HCT116 (cell line): ENCODE results near the gene LCN2. TPM values are rescaled to one million over a fixed set of nuclear protein-coding genes. Genes with fewer than 3 reads are reported as not detected.

Experiments
- EZH2phosphoT487 ChIP-seq: fragments of 200-600 bp; IDR thresholded peaks from 2 replicates; pipeline ENCODE4 v1.6.1; 2018; ENCODE audit warnings: antibody characterized with exemption, borderline replicate concordance
- SIN3A ChIP-seq: IDR thresholded peaks from 2 replicates; pipeline ENCODE4 v1.6.1; 2012; ENCODE audit warnings: low read depth
- TCF7L2 ChIP-seq: IDR thresholded peaks from 2 replicates; pipeline ENCODE4 v1.7.0; 2011; ENCODE audit warnings: borderline replicate concordance, inconsistent platforms; ENCODE audit not compliant: insufficient read depth, insufficient read length; ENCODE audit errors: extremely low read depth
- ZFX ChIP-seq: fragments of 450-650 bp; IDR thresholded peaks from 2 replicates; pipeline ENCODE4 v1.6.1; 2017
- total RNA-seq: library from RNA; stranded (reverse); gene quantifications from one replicate; pipeline ENCODE4 v1.2.1, GENCODE V29; 2021; ENCODE audit not compliant: unreplicated experiment
- TF ChIP-seq, protein P1 (sequence below): IDR thresholded peaks from 2 replicates; pipeline ENCODE4 v1.6.1; 2012
- TF ChIP-seq, protein P2 (sequence below), 3 experiments: fragments of 200-600 bp in 1 of 3; sonication (generic) in 1 of 3; IDR thresholded peaks in 2 of 3; conservative IDR thresholded peaks in 1 of 3; 2 replicates each; pipeline ENCODE4 v1.5.1; 2012 to 2017; ENCODE audit warnings: low read depth in 2 of 3, low read length in 2 of 3, antibody characterized with exemption in 1 of 3, borderline replicate concordance in 1 of 3, control low read depth in 1 of 3, mild to moderate bottlenecking in 1 of 3, mixed read lengths in 1 of 3, mixed run types in 1 of 3, moderate library complexity in 1 of 3; ENCODE audit not compliant: insufficient read depth in 1 of 3

LCN2 gene
- total RNA-seq, 1 experiment from 2014 or later: 9.2 TPM

DNA sequence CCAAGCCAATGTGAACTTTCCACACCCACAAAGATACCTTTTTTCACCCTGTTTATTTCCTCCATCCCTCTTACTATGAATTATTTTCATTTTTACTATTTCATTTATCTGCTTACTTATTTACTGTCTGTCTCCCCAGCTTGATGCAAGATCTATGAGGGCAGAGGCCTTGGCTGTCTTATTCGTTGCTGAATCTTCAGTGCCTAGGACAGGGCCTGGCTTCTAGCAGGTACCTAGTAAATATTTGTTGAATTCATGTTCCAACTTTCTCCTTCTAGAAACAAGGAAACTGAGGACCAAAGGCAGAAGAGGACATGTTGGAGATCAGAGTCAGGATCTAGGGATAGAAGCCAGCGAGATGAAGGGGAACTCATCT lies 53.4 kb downstream of the LCN2 start (continued):
- TF ChIP-seq TCF7L2: no peak
- TF ChIP-seq, protein P1, sequence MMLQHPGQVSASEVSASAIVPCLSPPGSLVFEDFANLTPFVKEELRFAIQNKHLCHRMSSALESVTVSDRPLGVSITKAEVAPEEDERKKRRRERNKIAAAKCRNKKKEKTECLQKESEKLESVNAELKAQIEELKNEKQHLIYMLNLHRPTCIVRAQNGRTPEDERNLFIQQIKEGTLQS: no peak
- no peak for TF ChIP-seq SIN3A
- no peak for TF ChIP-seq EZH2phosphoT487
- TF ChIP-seq ZFX: no peak
- TF ChIP-seq, protein P2, sequence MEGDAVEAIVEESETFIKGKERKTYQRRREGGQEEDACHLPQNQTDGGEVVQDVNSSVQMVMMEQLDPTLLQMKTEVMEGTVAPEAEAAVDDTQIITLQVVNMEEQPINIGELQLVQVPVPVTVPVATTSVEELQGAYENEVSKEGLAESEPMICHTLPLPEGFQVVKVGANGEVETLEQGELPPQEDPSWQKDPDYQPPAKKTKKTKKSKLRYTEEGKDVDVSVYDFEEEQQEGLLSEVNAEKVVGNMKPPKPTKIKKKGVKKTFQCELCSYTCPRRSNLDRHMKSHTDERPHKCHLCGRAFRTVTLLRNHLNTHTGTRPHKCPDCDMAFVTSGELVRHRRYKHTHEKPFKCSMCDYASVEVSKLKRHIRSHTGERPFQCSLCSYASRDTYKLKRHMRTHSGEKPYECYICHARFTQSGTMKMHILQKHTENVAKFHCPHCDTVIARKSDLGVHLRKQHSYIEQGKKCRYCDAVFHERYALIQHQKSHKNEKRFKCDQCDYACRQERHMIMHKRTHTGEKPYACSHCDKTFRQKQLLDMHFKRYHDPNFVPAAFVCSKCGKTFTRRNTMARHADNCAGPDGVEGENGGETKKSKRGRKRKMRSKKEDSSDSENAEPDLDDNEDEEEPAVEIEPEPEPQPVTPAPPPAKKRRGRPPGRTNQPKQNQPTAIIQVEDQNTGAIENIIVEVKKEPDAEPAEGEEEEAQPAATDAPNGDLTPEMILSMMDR (IDR thresholded peaks at IDR 0.05 in 2 of 3, conservative IDR thresholded peaks at IDR 0.05 in 1 of 3; ENCODE audit: borderline replicate concordance in 1 of 3, insufficient read depth in 1 of 3, low read depth in 2 of 3, low read length in 2 of 3): no peak

Other genes starting within 250 kb of the LCN2 start
- 24.5 TPM for gene ST6GALNAC6, start 249.8 kb upstream of the LCN2 start, total RNA-seq
- 49.4 TPM for gene ST6GALNAC4, start 232.4 kb upstream of the LCN2 start, total RNA-seq
- 37.6 TPM for gene PIP5KL1, start 218.7 kb upstream of the LCN2 start, total RNA-seq
- gene DPM2, start 211.6 kb upstream of the LCN2 start, total RNA-seq: 54.6 TPM
- 44.2 TPM for gene EEIG1, start 168.5 kb upstream of the LCN2 start, total RNA-seq
- gene NAIF1, start 82.1 kb upstream of the LCN2 start, total RNA-seq: 11.0 TPM
- 15.3 TPM for gene SLC25A25, start 81.2 kb upstream of the LCN2 start, total RNA-seq
- gene PTGES2, start 21.7 kb upstream of the LCN2 start, total RNA-seq: 148 TPM
- gene BBLN, start 10.8 kb downstream of the LCN2 start, total RNA-seq: 119 TPM
- gene CIZ1, start 42.1 kb downstream of the LCN2 start, total RNA-seq: 144 TPM
- 12.0 TPM for gene DNM1, start 53.9 kb downstream of the LCN2 start, total RNA-seq
- 67.0 TPM for gene GOLGA2, start 126.6 kb downstream of the LCN2 start, total RNA-seq
- gene SWI5, start 126.8 kb downstream of the LCN2 start, total RNA-seq: 22.4 TPM
- gene TRUB2, start 173.0 kb downstream of the LCN2 start, total RNA-seq: 42.1 TPM
- 45.8 TPM for gene COQ4, start 173.4 kb downstream of the LCN2 start, total RNA-seq
- gene SLC27A4, start 191.1 kb downstream of the LCN2 start, total RNA-seq: 33.9 TPM
- gene URM1, start 221.9 kb downstream of the LCN2 start, total RNA-seq: 51.6 TPM